Dermis lymphatic vessel endothelial cell (primary cell): ENCODE results near the gene CTPS2. TPM values are rescaled to one million over a fixed set of nuclear protein-coding genes. Genes with fewer than 3 reads are reported as not detected.

Experiments
- total RNA-seq: library from RNA; depleted of rRNA; stranded (reverse); fragments of >200 nt; gene quantifications from 2 replicates; pipeline ENCODE4 v1.2.1, GENCODE V29; 2014

CTPS2 gene, protein sequence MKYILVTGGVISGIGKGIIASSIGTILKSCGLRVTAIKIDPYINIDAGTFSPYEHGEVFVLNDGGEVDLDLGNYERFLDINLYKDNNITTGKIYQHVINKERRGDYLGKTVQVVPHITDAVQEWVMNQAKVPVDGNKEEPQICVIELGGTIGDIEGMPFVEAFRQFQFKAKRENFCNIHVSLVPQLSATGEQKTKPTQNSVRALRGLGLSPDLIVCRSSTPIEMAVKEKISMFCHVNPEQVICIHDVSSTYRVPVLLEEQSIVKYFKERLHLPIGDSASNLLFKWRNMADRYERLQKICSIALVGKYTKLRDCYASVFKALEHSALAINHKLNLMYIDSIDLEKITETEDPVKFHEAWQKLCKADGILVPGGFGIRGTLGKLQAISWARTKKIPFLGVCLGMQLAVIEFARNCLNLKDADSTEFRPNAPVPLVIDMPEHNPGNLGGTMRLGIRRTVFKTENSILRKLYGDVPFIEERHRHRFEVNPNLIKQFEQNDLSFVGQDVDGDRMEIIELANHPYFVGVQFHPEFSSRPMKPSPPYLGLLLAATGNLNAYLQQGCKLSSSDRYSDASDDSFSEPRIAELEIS
- total RNA-seq: 12.2 and 16.8 TPM in 2 replicates

DNA sequence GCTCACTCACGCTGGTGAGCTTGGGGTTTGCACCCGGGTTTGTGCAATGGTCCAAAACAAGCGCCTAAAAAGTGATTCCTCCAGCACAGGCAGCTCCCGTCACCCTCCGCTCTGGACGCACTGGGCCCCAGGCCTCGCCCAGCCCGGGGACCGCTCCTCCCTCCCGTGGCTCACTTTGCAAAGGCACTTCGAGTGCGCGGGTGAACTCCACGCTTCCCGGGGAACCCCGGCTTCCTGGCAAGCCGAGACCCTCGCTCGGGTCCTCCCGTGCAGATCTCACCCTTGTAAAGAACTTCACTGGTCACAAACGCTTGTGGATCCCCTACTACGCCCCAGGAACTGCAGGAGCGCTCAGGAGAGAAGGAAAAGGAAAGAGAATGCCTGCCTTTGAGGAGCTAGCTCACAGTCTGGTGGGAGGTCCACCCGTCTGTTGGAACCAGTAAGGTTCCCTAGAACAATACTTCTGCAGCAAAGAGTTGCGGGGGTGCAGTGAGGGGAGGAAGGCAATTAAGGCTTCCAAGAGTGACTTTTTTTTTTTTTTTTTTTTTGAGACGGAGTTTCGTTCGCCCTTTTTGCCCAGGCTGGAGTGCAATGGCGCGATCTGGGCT is at the start of gene CTPS2:
Gene CTPS2 (minus strand): TSS at position 122 of the 608 bp plus-strand sequence. CDS start 9,767 bp downstream, outside the sequence.

DNA sequence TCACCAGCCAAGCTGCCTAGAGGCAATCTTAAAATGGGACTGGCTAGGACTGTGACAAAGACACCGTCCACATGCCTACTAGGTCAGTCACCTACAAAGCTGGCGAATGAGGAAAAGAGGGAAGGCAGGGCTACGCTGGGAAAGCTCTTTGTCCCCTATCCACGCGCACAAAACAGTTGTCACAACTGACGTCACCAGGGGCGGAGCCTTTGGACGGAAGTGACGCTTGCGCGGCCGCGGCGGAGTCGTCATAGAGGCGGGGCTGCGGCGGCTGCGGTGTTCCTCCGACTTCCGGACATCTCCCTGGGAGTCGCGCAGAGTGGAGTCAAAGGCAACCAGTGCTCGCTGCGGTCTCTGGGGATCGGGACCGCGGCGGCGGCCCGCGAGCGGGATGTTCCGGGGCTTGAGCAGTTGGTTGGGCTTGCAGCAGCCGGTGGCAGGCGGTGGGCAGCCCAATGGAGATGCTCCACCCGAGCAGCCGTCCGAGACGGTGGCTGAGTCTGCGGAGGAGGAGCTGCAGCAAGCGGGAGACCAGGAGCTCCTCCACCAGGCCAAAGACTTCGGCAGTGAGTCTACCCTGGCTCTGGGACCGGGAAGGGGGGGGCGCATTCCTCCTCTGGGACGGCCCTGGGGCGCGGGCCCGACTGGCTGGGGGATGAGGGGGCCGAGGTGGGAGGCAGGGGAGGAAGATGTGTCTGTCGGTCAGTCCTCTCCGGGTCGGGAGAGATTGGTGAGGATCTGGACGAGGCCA is 7.0 kb upstream of the CTPS2 start, which contains the start of gene SYAP1:
Gene SYAP1 (plus strand): TSS at position 279 of the 751 bp plus-strand sequence. CDS start 113 bp downstream, at position 392.

DNA sequence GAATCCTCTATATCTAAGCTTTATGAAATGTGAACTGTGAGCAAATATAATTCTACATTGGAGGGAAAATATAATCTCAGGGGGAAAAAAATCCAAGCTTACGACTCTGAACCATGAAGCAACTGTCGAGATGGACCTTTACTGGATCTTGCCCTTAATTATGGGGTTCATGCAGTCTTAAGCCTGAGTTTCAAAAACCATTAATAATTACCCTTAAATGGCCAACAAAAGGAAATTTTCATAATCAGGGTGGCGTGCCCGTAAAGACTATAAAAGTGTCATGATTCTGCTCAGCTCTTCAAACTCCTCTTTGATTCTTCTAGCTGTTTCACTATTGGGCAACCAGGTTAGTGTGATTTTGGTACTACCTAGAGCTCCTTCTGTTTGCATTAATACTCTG is 62.6 kb downstream of the CTPS2 start, which contains the start of gene S100G:
Gene S100G (plus strand): TSS at position 301 of the 400 bp plus-strand sequence. CDS start 849 bp downstream, outside the sequence.

Other genes with a start within 250 kb of the CTPS2 start
- not detected in 2 replicates for gene S100G, start 62.5 kb downstream of the CTPS2 start, total RNA-seq
- gene SYAP1, start 6.9 kb upstream of the CTPS2 start, total RNA-seq: 23.2 and 34.2 TPM in 2 replicates
- 3.5 and 7.1 TPM in 2 replicates for gene TXLNG, start 73.8 kb upstream of the CTPS2 start, total RNA-seq
- 91.0 and 118 TPM in 2 replicates for gene RBBP7, start 157.7 kb upstream of the CTPS2 start, total RNA-seq
- 9.7 and 11.2 TPM in 2 replicates for gene REPS2, start 234.0 kb upstream of the CTPS2 start, total RNA-seq